Stomach (tissue), 4 donors: ENCODE results near the gene IQSEC1.

Experiments
- CTCF ChIP-seq, 7 experiments: fragments of 450-650 bp in 4 of 7; fragments of 200-600 bp in 3 of 7; sonication (generic) in 3 of 7; IDR thresholded peaks; one replicate each; pipeline ENCODE4 v1.5.1; 2016 to 2019; ENCODE audit warnings: antibody characterized with exemption in 7 of 7, control low read depth in 2 of 7, mild to moderate bottlenecking in 1 of 7
- POLR2A ChIP-seq, 4 donors: fragments of 450-650 bp; IDR thresholded peaks; one replicate each; pipeline ENCODE4 v1.6.1; 2016; ENCODE audit warnings: antibody characterized with exemption in 4 of 4, control low read depth in 2 of 4, mild to moderate bottlenecking in 1 of 4, moderate library complexity in 1 of 4
- POLR2AphosphoS5 ChIP-seq, 3 donors: sonication (generic); formaldehyde crosslinking; IDR thresholded peaks; one replicate each; pipeline ENCODE4 v1.6.1; 2016; ENCODE audit warnings: antibody characterized with exemption in 3 of 3

- TF ChIP-seq POLR2A (IDR thresholded peaks at IDR 0.05) (no peak), CTCF (IDR thresholded peaks at IDR 0.05) (no peak), POLR2AphosphoS5 (IDR thresholded peaks at IDR 0.05) (no peak)
These were observed 91.6 kb downstream of the IQSEC1 start for GRCh38 chr3:12981306-12982275.
